Putamen (tissue), 1 donor: ENCODE results near the gene ZBTB25.

Source experiments
- DNase-seq: peaks from one replicate; pipeline ENCODE4 v3.0.0-alpha.2; 2016; ENCODE audit warnings: low spot score

ZBTB25 gene

GRCh38 chr14:64516969-64517368 lies 13.3 kb upstream of the ZBTB25 start:
- no peak for DNase-seq

GRCh38 chr14:64515053-64515452 lies 11.4 kb upstream of the ZBTB25 start:
- no peak for DNase-seq

- DNase-seq, result no peak
These were observed 9.6 kb upstream of the ZBTB25 start for GRCh38 chr14:64513271-64513670.

GRCh38 chr14:64510825-64511671 lies 7.4 kb upstream of the ZBTB25 start:
- DNase-seq, result peak; percentile 74

GRCh38 chr14:64509036-64509435 lies 5.4 kb upstream of the ZBTB25 start:
- no peak for DNase-seq

- DNase-seq, result no peak
These were observed 4.7 kb upstream of the ZBTB25 start for GRCh38 chr14:64508215-64508776.

GRCh38 chr14:64507376-64508156 lies 3.9 kb upstream of the ZBTB25 start:
- no peak for DNase-seq

GRCh38 chr14:64506721-64507120 lies 3.1 kb upstream of the ZBTB25 start:
- DNase-seq, result no peak

GRCh38 chr14:64504897-64505794 lies 1.5 kb upstream of the ZBTB25 start:
- DNase-seq, result peak; percentile 92

- peak; percentile 74 for DNase-seq
These were observed 765 bp upstream of the ZBTB25 start, which contains the start of gene ZBTB1 for GRCh38 chr14:64504310-64504896. ZBTB1 (plus strand) TSS chr14:64504770; CDS start chr14:64521505, 16,735 bp downstream.

GRCh38 chr14:64502887-64503433 lies 678 bp downstream of the ZBTB25 start:
- no peak for DNase-seq

GRCh38 chr14:64502456-64502855 lies 1.2 kb downstream of the ZBTB25 start:
- DNase-seq, result no peak

- DNase-seq, result no peak
These were observed 2.0 kb downstream of the ZBTB25 start for GRCh38 chr14:64501411-64502171.

GRCh38 chr14:64500088-64500487 lies 3.5 kb downstream of the ZBTB25 start:
- no peak for DNase-seq

GRCh38 chr14:64496764-64497163 lies 6.9 kb downstream of the ZBTB25 start:
- no peak for DNase-seq

- no peak for DNase-seq
These were observed 8.4 kb downstream of the ZBTB25 start for GRCh38 chr14:64495252-64495651.

- DNase-seq, result no peak
These were observed 10.2 kb downstream of the ZBTB25 start for GRCh38 chr14:64493455-64493854.

GRCh38 chr14:64491637-64492036 lies 12.0 kb downstream of the ZBTB25 start:
- DNase-seq, result no peak

- no peak for DNase-seq
These were observed 15.0 kb downstream of the ZBTB25 start for GRCh38 chr14:64488590-64489099.

GRCh38 chr14:64478634-64479250 lies 24.9 kb downstream of the ZBTB25 start:
- no peak for DNase-seq
